Activated CD8-positive, alpha-beta memory T cell treated with anti-CD3 and anti-CD28 coated beads, Interleukin-2, amount 10 ng/mL, durations not matched to agents 7 days and 5 days (primary cell): Measurements from ENCODE around the gene CFAP77. TPM values are rescaled to one million over a fixed set of nuclear protein-coding genes. Genes with fewer than 3 reads are reported as not detected.

Experiments used
- ATAC-seq: fragments of 150-1000 bp; cut with Tn5 transposase; one replicate; pipeline ENCODE4 v1.10.0; 2021; ENCODE audit warnings: moderate library complexity
- CTCF ChIA-PET: fragments of 350-600 bp; sonication (Branson Sonifier 250); formaldehyde crosslinking; loops from one replicate; lab custom pipeline; 2021; ENCODE audit warnings: antibody characterized with exemption; lab: Charles Lee
- DNase-seq: peaks from one replicate; pipeline ENCODE4 v3.0.0-alpha.2; 2020
- H3K27ac Mint-ChIP-seq: one replicate; pipeline ENCODE4 v1.8.0; 2021; ENCODE audit warnings: mild to moderate bottlenecking, mixed read lengths
- H3K27me3 Mint-ChIP-seq: one replicate; pipeline ENCODE4 v1.8.0; 2021; ENCODE audit warnings: mixed read lengths
- H3K36me3 Mint-ChIP-seq: one replicate; pipeline ENCODE4 v1.8.0; 2021; ENCODE audit warnings: mild to moderate bottlenecking, mixed read lengths
- H3K4me1 Mint-ChIP-seq: one replicate; pipeline ENCODE4 v1.8.0; 2021; ENCODE audit warnings: mixed read lengths
- H3K4me3 Mint-ChIP-seq: one replicate; pipeline ENCODE4 v1.8.0; 2021; ENCODE audit warnings: mild to moderate bottlenecking, moderate library complexity, mixed read lengths
- H3K9me3 Mint-ChIP-seq: one replicate; pipeline ENCODE4 v1.8.0; 2022; ENCODE audit warnings: low read depth, mixed read lengths
- total RNA-seq, 2 experiments: library from RNA; stranded (reverse); gene quantifications; one replicate each; pipeline ENCODE4 v1.2.3, GENCODE V29; 2021

CFAP77 gene
- total RNA-seq, 2 experiments from 2014 or later, result not detected

DNA sequence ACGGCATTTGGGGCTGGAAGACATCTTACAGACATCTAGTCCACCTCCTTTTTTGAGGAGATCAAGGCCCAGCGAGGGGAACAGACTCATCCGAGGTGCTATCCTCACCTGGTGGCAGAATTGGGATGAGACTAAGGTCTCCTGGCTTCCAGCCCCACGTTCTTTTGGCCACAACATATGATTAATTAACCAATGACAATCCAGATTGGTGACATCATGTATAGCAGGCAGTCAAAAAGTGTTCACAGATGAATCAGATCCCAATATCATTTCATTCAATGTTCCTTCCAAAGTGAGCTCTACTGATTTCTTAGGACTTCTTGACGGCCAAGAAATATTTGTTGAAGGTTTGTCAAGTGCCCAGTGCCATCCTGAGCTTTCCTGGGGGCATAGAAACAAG is 3.9 kb downstream of the CFAP77 start:
- no peak overlapping the region for H3K4me3 Mint-ChIP-seq
- CTCF ChIA-PET, result interaction anchor here (0.9 to 4.3 kb wide), 6 partner anchors 8 to 385 kb away, joined by 3 to 59 read pairs (median 6); no protein-coding TSS in a partner anchor
- peaks cover 19% of the 10 kb centered on the region for H3K4me1 Mint-ChIP-seq
- no peaks in the 10 kb centered on the region for H3K9me3 Mint-ChIP-seq
- no peaks in the 10 kb centered on the region for H3K36me3 Mint-ChIP-seq
- DNase-seq, result no peak
- no peak overlapping the region for H3K27ac Mint-ChIP-seq
- ATAC-seq, result no peak
- H3K27me3 Mint-ChIP-seq, result peaks cover 87% of the 10 kb centered on the region

DNA sequence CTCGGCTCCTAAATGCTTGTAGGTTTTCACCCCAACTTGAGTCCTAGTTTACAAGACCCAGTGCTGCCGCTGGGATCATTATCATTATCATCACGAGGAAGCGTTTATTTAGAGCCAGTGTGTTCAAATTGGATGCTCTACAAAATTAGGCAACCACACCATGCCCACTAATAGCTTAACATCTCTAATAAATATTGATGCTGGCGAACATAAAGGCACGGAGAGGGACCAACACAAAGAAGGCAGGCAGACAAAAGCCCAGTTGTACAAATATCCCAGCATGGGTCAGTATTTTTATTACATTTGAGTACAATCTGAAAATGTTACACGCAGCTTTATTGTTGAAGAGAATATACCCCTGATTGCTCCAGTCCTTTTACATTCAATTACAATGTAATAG is 4.7 kb downstream of the CFAP77 start:
- H3K36me3 Mint-ChIP-seq, result no peaks in the 10 kb centered on the region
- CTCF ChIA-PET, result interaction anchor here (0.9 to 4.3 kb wide), 5 partner anchors 70 to 160 kb away, joined by 3 to 59 read pairs (median 4); no protein-coding TSS in a partner anchor
- no peaks in the 10 kb centered on the region for H3K9me3 Mint-ChIP-seq
- H3K27me3 Mint-ChIP-seq, result peaks cover 87% of the 10 kb centered on the region
- peaks cover 16% of the 10 kb centered on the region for H3K4me1 Mint-ChIP-seq
- H3K4me3 Mint-ChIP-seq, result no peak overlapping the region
- ATAC-seq (no peak), DNase-seq (no peak)
- H3K27ac Mint-ChIP-seq, result no peak overlapping the region

DNA sequence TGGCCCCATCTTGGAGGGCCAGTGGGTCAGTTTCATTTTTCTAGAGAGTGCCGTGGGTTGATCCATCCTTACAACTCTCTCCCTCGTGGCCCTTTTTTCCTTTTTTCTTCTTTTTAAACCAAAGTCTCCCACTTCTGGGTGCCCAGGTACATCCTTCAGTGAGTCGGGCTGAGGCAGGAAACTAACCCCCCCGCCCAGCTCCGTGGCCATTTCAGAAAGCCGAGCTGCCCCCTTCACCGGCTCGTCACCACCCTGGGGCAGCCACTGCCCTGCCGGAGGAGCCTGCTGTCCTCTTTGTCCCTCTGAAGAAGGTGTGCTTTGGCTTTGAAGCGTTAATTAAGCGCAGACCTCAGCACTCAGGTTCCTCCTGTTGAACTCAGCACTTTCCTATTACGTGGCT is 5.2 kb downstream of the CFAP77 start:
- Mint-ChIP-seq H3K27me3 (peaks cover 89% of the 10 kb centered on the region), H3K36me3 (no peaks in the 10 kb centered on the region), H3K4me3 (no peak overlapping the region), H3K9me3 (no peaks in the 10 kb centered on the region), H3K27ac (no peak overlapping the region), H3K4me1 (peaks cover 16% of the 10 kb centered on the region)
- ATAC-seq (no peak), DNase-seq (no peak)
- CTCF ChIA-PET, result interaction anchor here (1.2 to 4.3 kb wide), 4 partner anchors 70 to 160 kb away, joined by 3 to 59 read pairs (median 4); no protein-coding TSS in a partner anchor

DNA sequence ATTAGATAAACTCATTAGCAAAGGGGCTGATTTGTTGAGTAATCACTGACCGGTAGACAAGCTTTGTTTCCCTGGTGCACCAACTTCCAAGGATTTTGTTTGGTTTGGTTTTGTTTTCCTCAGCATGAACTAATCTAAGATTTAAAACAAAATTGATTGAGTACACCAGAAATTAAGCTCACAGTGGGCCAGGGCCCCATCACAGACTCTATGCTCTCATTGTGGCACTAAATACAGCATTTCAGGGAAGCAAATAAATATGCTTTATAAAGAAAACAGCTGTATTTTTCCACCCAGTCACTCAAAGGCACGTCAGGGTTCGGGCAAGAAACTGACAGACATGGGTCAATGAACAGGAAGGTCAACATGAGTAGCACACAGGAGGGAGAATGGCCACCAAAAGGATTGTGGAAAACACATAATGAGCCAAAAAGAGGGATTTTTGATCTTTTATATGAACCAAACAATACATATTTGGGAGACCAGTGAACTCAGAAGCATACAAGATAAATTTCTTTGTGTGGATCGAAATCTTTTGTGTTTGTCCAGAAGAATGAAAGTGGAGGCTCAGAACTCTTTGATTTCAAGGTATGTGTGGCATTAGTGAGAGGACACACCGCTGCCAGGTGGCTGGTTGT is 8.8 kb downstream of the CFAP77 start:
- Mint-ChIP-seq H3K27me3 (peaks cover 78% of the 10 kb centered on the region), H3K4me1 (no peaks in the 10 kb centered on the region), H3K27ac (no peak overlapping the region), H3K9me3 (no peaks in the 10 kb centered on the region), H3K36me3 (no peaks in the 10 kb centered on the region), H3K4me3 (no peak overlapping the region)
- DNase-seq (no peak), ATAC-seq (no peak)
- CTCF ChIA-PET, result no interaction called here

DNA sequence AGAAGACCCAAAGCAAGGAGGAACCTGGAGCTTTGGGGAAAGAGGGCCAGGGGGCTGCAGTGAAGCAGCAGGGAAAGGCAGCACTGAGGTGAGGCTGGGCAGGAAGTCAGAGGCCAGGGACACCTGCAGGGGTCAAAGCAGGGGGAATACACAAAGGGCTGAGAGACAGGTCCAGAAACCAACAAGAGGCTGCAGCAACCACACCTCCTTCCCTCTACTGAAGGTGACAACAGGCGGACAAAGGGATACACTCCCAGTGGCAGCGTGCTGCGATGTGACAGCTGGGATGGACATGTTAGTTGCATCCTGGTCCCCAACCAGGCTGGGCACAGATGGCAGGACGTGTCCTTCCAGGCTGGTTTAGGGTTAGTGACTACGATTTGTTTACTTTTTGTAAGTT is 12.6 kb downstream of the CFAP77 start:
- H3K36me3 Mint-ChIP-seq, result no peaks in the 10 kb centered on the region
- no peaks in the 10 kb centered on the region for H3K4me1 Mint-ChIP-seq
- ATAC-seq, result no peak
- H3K27ac Mint-ChIP-seq, result no peak overlapping the region
- no peak overlapping the region for H3K4me3 Mint-ChIP-seq
- no peaks in the 10 kb centered on the region for H3K9me3 Mint-ChIP-seq
- CTCF ChIA-PET, result interaction anchor here (0.9 to 1.8 kb wide), 3 partner anchors 10 to 78 kb away, joined by 3 to 12 read pairs (median 4); no protein-coding TSS in a partner anchor
- H3K27me3 Mint-ChIP-seq, result peaks cover 80% of the 10 kb centered on the region
- DNase-seq, result no peak

DNA sequence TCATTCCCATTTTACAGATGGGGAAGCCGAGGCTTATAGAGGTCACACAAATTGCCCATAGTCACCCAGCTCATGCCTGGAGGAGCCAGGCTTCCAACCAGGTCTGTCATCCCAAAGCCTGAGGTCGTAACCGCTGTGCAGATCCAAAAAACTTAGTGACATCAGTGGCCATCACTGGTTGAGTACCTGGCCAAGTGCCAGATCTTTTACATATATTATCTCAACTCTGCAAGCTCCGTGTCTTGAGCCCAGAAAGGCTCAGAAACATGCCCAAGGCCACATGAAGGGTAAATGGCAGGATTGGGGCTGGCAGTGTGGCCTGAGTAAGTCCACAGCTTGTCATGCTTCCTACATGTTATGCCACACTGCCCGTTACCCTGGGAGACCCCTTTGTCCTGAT is 13.5 kb downstream of the CFAP77 start:
- no peak overlapping the region for H3K4me3 Mint-ChIP-seq
- ATAC-seq (no peak), DNase-seq (no peak)
- H3K9me3 Mint-ChIP-seq, result no peaks in the 10 kb centered on the region
- no peaks in the 10 kb centered on the region for H3K4me1 Mint-ChIP-seq
- CTCF ChIA-PET, result interaction anchor here (0.9 kb wide), 1 partner anchor 77 kb away, joined by 4 read pairs; no protein-coding TSS in a partner anchor
- peaks cover 75% of the 10 kb centered on the region for H3K27me3 Mint-ChIP-seq
- H3K36me3 Mint-ChIP-seq, result no peaks in the 10 kb centered on the region
- no peak overlapping the region for H3K27ac Mint-ChIP-seq

DNA sequence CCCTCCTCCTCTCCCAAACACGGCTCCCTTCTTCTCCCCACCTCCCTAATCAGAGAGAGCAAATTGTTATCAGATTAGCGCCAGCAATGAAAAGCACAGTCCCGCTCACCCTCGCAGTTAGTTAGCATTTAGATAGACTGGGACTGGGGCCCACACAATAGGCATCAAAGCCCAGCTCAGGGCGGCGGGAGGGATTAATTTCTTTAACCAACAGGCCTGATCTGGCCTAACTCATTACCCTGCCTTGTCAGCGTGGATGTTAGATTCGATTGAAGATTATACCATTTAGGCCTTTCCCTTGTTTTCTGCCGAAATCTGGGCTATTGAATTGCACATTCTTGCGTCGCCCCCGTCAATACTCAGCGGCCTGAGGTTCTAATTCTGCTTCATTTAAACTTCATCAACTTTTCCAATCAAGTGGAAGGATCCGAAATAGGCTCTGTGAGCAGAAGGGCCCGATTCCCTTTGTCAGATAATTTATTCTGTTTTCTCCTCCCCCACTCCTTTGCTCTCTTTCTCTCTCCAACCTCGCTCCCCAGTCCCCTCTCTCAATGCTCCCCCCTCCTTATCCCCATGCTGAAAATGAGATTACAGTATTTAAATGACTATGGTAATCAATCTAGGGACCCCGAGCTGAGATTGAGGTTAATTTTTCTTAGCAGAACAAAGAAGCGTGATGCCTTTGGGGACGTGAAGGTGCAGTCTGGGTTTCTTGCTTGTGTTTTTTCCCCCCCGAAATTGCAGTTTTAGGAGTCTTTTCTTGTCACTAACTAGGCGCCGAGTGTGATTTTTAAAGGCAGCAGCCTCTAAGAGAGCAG is 15.1 kb downstream of the CFAP77 start:
- no peak overlapping the region for H3K4me3 Mint-ChIP-seq
- H3K9me3 Mint-ChIP-seq, result no peaks in the 10 kb centered on the region
- ATAC-seq (no peak), DNase-seq (no peak)
- no peaks in the 10 kb centered on the region for H3K4me1 Mint-ChIP-seq
- no peaks in the 10 kb centered on the region for H3K36me3 Mint-ChIP-seq
- CTCF ChIA-PET, result no interaction called here
- H3K27ac Mint-ChIP-seq, result no peak overlapping the region
- peaks cover 74% of the 10 kb centered on the region for H3K27me3 Mint-ChIP-seq

DNA sequence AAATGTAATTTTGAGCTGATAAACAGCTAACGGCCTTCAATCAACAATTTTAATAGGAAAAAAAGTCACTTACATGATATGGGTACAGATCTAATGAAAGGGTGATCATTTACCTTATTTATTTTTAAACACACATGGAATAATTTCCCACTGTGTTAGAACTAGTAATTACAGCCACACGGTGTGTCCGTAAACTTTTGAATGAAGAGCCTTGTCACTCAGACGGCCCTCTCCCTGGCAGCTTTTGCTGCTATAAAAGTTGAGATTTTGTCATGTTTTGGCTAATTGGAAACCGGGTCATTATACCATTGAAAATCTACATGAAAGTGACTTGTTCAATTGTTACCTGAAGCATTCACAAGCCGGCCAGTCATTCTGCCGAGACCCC is 15.7 kb downstream of the CFAP77 start:
- Mint-ChIP-seq H3K27me3 (peaks cover 76% of the 10 kb centered on the region), H3K4me1 (no peaks in the 10 kb centered on the region), H3K36me3 (no peaks in the 10 kb centered on the region), H3K27ac (no peak overlapping the region), H3K4me3 (no peak overlapping the region), H3K9me3 (no peaks in the 10 kb centered on the region)
- ATAC-seq (no peak), DNase-seq (no peak)
- CTCF ChIA-PET, result no interaction called here

DNA sequence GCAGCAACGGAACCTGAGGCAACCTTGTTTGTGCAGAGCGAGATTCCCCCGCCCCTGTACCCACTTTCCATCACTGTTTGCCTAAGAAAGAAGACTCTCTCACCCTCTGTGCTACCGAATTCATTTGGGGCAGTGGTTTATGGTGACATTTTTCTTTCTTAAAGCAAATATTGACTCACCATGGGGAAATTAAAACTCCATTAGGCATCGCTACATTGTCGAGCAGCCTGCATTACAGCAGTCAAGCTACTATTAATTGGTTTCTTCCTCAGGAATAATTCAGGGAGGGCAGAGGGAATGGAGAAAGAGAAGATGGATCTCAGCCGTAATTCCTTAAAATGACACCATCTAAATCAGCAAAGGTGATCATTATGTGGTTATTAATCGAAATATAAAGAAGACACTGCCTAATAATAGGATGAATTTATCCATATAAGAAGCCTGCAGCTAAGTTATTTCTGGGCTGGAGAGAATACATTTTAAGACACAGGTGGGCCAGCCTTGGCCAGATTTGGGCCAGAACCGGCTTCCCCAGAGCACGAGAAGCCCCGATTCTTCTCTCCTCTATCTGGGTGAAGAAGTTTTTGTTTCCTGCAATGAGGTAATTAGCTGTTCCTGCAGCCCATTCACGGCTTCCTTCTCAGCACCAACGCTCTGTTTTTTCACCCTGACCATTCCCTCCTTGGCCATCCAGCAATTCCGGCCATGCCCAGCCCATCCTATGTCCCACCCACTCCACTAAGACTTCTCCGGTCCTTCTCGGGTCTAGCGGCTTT is 16.8 kb downstream of the CFAP77 start:
- no peak for ATAC-seq
- Mint-ChIP-seq H3K27me3 (peaks cover 86% of the 10 kb centered on the region), H3K36me3 (no peaks in the 10 kb centered on the region), H3K27ac (no peak overlapping the region), H3K4me1 (no peaks in the 10 kb centered on the region), H3K4me3 (no peak overlapping the region), H3K9me3 (no peaks in the 10 kb centered on the region)
- CTCF ChIA-PET, result no interaction called here
- no peak for DNase-seq

DNA sequence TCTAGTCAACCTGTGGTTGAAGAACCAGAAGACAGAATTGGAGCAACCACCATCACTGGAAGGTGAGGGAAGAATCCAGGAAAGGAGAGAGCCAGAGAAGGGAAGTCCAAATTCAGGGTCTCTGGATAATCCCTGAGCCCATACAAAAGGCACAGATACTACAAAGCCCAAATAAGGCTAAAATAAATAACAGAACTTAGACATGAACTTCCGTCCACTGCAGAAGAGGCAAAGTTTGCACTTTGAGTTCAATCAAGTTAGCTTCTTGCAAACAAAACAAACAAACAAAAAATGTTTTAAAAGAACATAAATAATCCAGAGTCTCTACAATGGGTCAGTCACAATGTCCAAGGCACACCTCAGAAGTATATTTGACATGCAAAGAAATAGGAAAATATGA is 21.0 kb downstream of the CFAP77 start:
- H3K9me3 Mint-ChIP-seq, result no peaks in the 10 kb centered on the region
- DNase-seq (no peak), ATAC-seq (no peak)
- H3K27me3 Mint-ChIP-seq, result peaks cover 82% of the 10 kb centered on the region
- no peak overlapping the region for H3K27ac Mint-ChIP-seq
- no peak overlapping the region for H3K4me3 Mint-ChIP-seq
- H3K36me3 Mint-ChIP-seq, result no peaks in the 10 kb centered on the region
- H3K4me1 Mint-ChIP-seq, result no peaks in the 10 kb centered on the region
- CTCF ChIA-PET, result interaction anchor here (0.8 to 1.3 kb wide), 2 partner anchors 14 to 18 kb away, joined by 3 read pairs; no protein-coding TSS in a partner anchor

DNA sequence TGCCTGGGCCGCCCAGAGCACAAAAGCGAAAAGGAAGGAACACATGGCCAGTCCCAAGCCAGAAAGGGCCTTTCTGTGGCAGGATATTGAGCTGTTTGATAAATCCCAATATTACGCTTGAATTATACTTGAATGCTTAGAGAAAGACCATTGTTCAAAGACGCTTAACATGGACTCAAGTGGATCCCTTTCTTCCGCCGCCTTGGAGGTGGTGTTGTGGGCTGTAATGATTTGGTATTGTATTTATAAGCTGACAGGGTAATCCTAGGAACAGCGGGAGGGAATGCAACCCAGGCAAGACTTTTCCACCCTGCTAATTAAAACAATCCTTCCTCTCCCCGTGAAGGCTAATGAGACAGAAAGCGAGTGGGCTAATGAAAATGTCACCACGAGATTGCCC is 24.9 kb downstream of the CFAP77 start:
- Mint-ChIP-seq H3K36me3 (no peaks in the 10 kb centered on the region), H3K9me3 (no peaks in the 10 kb centered on the region), H3K4me1 (peaks cover 4% of the 10 kb centered on the region), H3K27me3 (peaks cover 74% of the 10 kb centered on the region), H3K27ac (no peak overlapping the region), H3K4me3 (no peak overlapping the region)
- ATAC-seq (no peak), DNase-seq (no peak)
- CTCF ChIA-PET, result no interaction called here

DNA sequence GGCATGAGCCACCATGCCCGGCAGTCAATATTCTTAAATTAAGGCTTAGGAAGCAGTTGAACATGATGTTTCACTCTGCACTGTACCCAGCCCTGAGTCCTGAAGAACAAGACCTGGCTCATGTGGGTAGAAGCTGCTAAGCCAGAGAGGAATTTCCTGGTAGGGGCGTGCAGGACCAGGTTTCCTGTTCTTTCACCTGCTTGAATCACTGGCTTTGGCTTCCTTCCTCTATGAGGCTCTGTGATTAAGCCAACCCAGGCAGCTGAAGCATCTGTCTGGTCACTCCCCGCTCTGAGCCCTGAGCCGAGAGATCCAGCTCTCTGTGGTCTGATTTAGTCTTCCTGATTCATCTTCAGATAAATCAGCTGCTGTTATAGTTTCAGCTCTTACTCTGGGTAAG is 29.1 kb downstream of the CFAP77 start:
- no peak for ATAC-seq
- Mint-ChIP-seq H3K27ac (no peak overlapping the region), H3K36me3 (no peaks in the 10 kb centered on the region), H3K9me3 (no peaks in the 10 kb centered on the region), H3K4me1 (peaks cover 7% of the 10 kb centered on the region), H3K27me3 (peaks cover 76% of the 10 kb centered on the region), H3K4me3 (no peak overlapping the region)
- CTCF ChIA-PET, result interaction anchor here (0.9 kb wide), 1 partner anchor 26 kb away, joined by 3 read pairs; no protein-coding TSS in a partner anchor
- DNase-seq, result no peak

DNA sequence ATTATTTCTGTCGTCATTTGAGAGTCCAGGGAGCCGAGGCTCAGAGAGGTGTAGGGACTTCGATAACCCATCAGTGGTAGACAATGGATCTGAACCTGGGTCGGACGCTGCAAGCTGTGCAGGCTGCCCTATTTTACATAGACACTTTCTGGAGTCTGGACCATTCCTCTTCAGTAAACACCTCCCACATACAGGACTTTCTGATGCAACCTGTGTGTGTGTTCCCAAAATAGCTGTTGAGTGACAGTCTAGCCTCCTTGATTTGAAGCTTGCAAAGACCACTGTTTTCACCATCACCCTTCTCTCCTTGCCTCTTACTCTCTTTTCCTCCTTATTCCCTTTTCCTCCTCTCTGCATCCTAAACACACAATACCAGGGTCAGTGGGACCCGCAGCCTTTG is 30.7 kb downstream of the CFAP77 start:
- Mint-ChIP-seq H3K4me1 (peaks cover 8% of the 10 kb centered on the region), H3K9me3 (no peaks in the 10 kb centered on the region), H3K27ac (no peak overlapping the region), H3K4me3 (no peak overlapping the region), H3K36me3 (no peaks in the 10 kb centered on the region), H3K27me3 (peaks cover 68% of the 10 kb centered on the region)
- DNase-seq (no peak), ATAC-seq (no peak)
- CTCF ChIA-PET, result interaction anchor here (1.0 kb wide), 1 partner anchor 28 kb away, joined by 3 read pairs; no protein-coding TSS in a partner anchor
